ACC112 (cell line): Measurements from ENCODE around the gene DOK1.
A peak's percentile ranks its signal among the peaks of the same experiment; 100 is the strongest.

Source experiments
- H2AFZ ChIP-seq: fragments of 200-600 bp; sonication (generic); one replicate; pipeline ENCODE4 v1.6.0; 2017; ENCODE audit warnings: antibody characterized with exemption, low read length; ENCODE audit not compliant: unreplicated experiment
- H3K27ac ChIP-seq: fragments of 200-600 bp; sonication (generic); 2 replicates; pipeline ENCODE4 v1.5.1; 2014; ENCODE audit warnings: low read depth, mild to moderate bottlenecking, antibody characterized with exemption, low read length, moderate library complexity
- H3K27me3 ChIP-seq: fragments of 200-600 bp; sonication (generic); 2 replicates; pipeline ENCODE4 v1.6.1; 2014; ENCODE audit warnings: mild to moderate bottlenecking, antibody characterized with exemption, low read length, moderate library complexity, mixed read lengths; ENCODE audit not compliant: insufficient read depth
- H3K36me3 ChIP-seq: fragments of 200-600 bp; sonication (generic); 2 replicates; pipeline ENCODE4 v1.6.1; 2016; ENCODE audit warnings: mild to moderate bottlenecking, antibody characterized with exemption, low read length, moderate library complexity, mixed read lengths; ENCODE audit not compliant: insufficient read depth
- H3K4me1 ChIP-seq: fragments of 200-600 bp; sonication (generic); one replicate; pipeline ENCODE4 v1.6.1; 2016; ENCODE audit warnings: low read length, mixed read lengths; ENCODE audit not compliant: insufficient read depth, unreplicated experiment, control insufficient read depth
- H3K4me3 ChIP-seq: fragments of 200-600 bp; sonication (generic); 2 replicates; pipeline ENCODE4 v1.5.1; 2014; ENCODE audit warnings: mild to moderate bottlenecking, low read depth, low read length
- H3K79me2 ChIP-seq: fragments of 200-600 bp; sonication (generic); one replicate; pipeline ENCODE4 v1.6.0; 2016; ENCODE audit warnings: low read length; ENCODE audit not compliant: control insufficient read depth, unreplicated experiment, insufficient read depth

DOK1 gene

DNA sequence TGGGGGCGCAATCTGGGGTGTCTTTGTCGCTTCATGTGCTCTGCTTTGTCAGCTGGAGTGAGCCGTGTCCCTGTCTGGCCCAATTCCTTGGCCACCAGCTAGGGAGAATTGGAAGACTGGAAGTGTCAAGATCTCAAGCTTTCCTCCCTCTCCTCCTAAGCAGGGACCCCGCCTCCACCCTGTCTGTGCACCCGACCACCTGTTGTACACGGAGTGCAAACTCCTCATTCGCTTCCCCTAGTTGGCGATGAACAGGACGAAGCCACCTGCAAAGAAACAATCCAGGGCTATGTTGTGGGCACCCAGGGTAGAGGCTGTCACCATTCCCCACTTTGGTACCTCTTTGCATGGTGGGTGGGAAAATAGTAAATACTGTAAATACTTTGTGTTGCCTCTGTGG, 26.8 kb upstream of the DOK1 start:
- Histone ChIP-seq H3K79me2 (peaks cover 37% of the 10 kb centered on the region), H3K4me3 (peak overlapping the region; percentile 96), H3K36me3 (peaks cover 15% of the 10 kb centered on the region; the same call in 1 of the 2 replicates)

DNA sequence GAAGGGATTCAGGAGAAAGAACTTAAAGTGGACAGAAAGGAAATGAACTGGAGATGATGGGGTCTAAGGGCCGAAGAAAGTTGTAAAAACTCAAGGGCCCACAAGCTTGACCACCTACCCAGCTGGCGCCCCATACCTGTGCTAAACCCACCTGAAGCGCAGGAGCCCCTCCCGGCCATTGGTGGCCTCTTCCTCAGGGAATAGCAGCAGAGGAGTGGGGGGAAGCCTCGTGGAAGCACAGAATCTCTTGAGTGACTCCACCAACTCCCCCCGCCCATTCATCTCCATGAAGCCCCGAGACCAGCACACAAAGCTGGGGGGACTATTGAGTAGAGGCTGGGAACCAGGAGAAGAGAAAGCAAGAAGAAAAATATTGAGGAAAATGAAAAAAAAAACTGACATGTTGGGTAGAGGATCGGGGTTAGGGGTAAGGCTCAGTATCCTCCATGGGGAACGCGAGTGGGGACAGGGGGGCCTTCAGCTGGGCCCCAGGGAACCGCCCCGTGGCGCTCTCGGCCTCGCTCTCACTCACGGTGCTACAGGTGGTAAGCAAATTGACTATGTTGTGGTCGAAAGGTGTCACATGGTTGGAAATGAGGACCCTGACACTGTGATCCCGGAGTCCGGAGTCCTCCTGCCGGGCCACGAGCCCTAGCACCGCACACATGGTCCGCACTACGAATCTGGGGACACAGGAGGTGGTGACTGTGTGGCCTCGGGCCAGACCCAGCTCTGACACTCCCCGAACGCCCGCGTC, 25.7 kb upstream of the DOK1 start:
- Histone ChIP-seq H3K27ac (peak overlapping the region; percentile 48), H2AFZ (peak overlapping the region; percentile 58), H3K27me3 (no peaks in the 10 kb centered on the region), H3K4me3 (peak overlapping the region; percentile 96), H3K36me3 (peaks cover 15% of the 10 kb centered on the region; the same call in 1 of the 2 replicates), H3K79me2 (peaks cover 37% of the 10 kb centered on the region), H3K4me1 (peaks cover 22% of the 10 kb centered on the region)

More for the DNA sequence above, 26.8 kb upstream of the DOK1 start:
- Histone ChIP-seq H2AFZ (no peak overlapping the region), H3K27ac (no peak overlapping the region), H3K27me3 (no peaks in the 10 kb centered on the region), H3K4me1 (peaks cover 22% of the 10 kb centered on the region)

GRCh38 chr2:74529357-74530238, 24.9 kb upstream of the DOK1 start, which contains the start of the genes AUP1 and HTRA2:
AUP1 (minus strand) TSS chr2:74529706; CDS start chr2:74529629, 77 bp downstream.
HTRA2 (plus strand) TSS chr2:74529933; CDS start chr2:74530007, 74 bp downstream.
- Histone ChIP-seq H3K79me2 (peaks cover 37% of the 10 kb centered on the region), H3K27ac (peak within 1 kb of the TSS; percentile 67), H3K4me1 (peaks cover 22% of the 10 kb centered on the region), H2AFZ (peak within 1 kb of the TSS; percentile 58), H3K4me3 (peak within 1 kb of the TSS; percentile 96), H3K27me3 (no peaks in the 10 kb centered on the region), H3K36me3 (peaks cover 17% of the 10 kb centered on the region; the same call in 1 of the 2 replicates)

DNA sequence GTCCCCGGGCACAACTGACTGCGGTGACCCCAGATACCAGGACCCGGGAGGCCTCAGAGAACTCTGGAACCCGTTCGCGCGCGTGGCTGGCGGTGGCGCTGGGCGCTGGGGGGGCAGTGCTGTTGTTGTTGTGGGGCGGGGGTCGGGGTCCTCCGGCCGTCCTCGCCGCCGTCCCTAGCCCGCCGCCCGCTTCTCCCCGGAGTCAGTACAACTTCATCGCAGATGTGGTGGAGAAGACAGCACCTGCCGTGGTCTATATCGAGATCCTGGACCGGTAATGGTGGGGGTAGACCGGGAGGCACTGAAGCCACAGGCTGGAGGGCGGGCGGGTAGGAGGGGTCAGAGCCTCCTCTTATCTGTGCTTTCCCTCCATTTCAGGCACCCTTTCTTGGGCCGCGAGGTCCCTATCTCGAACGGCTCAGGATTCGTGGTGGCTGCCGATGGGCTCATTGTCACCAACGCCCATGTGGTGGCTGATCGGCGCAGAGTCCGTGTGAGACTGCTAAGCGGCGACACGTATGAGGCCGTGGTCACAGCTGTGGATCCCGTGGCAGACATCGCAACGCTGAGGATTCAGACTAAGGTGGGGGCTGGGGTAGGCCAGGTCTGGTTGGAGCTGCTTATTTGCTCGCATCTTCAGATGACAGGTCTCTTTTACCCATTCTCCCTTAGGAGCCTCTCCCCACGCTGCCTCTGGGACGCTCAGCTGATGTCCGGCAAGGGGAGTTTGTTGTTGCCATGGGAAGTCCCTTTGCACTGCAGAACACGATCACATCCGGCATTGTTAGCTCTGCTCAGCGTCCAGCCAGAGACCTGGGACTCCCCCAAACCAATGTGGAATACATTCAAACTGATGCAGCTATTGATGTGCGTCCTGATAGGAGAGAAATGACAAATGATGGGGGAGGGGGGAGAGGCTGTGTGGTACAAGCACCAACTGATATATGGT, 24.0 kb upstream of the DOK1 start:
- H2AFZ ChIP-seq, result peak overlapping the region; percentile 57
- H3K36me3 ChIP-seq, result peaks cover 18% of the 10 kb centered on the region; the same call in 1 of the 2 replicates

GRCh38 chr2:74531666-74532065, 22.9 kb upstream of the DOK1 start:
- peak overlapping the region; percentile 67 for H3K27ac ChIP-seq
- H3K79me2 ChIP-seq, result peaks cover 37% of the 10 kb centered on the region
- H3K4me1 ChIP-seq, result peaks cover 22% of the 10 kb centered on the region
- H2AFZ ChIP-seq, result no peak overlapping the region
- H3K4me3 ChIP-seq, result peak overlapping the region; percentile 96
- peaks cover 10% of the 10 kb centered on the region; the same call in 1 of the 2 replicates for H3K36me3 ChIP-seq
- no peaks in the 10 kb centered on the region for H3K27me3 ChIP-seq

More for the DNA sequence above, 24.0 kb upstream of the DOK1 start:
- Histone ChIP-seq H3K27me3 (no peaks in the 10 kb centered on the region), H3K79me2 (peaks cover 37% of the 10 kb centered on the region), H3K4me1 (peaks cover 22% of the 10 kb centered on the region), H3K27ac (peak overlapping the region; percentile 67), H3K4me3 (peak overlapping the region; percentile 96)

GRCh38 chr2:74532222-74532621, 22.3 kb upstream of the DOK1 start:
- H3K27me3 ChIP-seq, result no peaks in the 10 kb centered on the region
- peaks cover 22% of the 10 kb centered on the region for H3K4me1 ChIP-seq
- H3K27ac ChIP-seq, result peak overlapping the region; percentile 67; the same call in 1 of the 2 replicates
- H3K79me2 ChIP-seq, result peaks cover 34% of the 10 kb centered on the region
- peak overlapping the region; percentile 96; the same call in 1 of the 2 replicates for H3K4me3 ChIP-seq
- H3K36me3 ChIP-seq, result peaks cover 4% of the 10 kb centered on the region; the same call in 1 of the 2 replicates
- no peak overlapping the region for H2AFZ ChIP-seq

DNA sequence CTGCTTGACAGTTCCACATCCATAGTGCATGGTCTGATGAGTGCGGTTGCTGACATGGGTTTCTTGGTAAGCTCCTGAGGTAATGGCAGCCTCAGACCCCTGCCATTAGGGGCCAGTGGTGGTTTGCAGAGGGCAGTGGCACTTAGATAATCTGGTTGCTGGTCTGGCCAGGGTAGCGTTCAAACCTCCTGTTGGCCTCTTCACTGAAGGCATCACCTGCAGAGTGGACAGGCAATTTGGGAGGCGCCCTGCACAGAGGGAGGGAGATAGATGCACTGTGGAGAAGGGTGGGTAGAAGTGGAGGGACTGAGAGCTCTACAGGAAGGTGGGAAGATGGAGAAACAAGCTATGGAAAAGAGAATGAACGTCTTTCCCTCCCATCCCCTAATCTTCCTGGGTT, 21.1 kb upstream of the DOK1 start:
- Histone ChIP-seq H3K79me2 (peaks cover 26% of the 10 kb centered on the region), H3K27me3 (no peaks in the 10 kb centered on the region), H2AFZ (no peak overlapping the region), H3K27ac (no peak overlapping the region), H3K4me1 (peaks cover 14% of the 10 kb centered on the region), H3K4me3 (no peak overlapping the region), H3K36me3 (peaks cover 7% of the 10 kb centered on the region; the same call in 1 of the 2 replicates)

DNA sequence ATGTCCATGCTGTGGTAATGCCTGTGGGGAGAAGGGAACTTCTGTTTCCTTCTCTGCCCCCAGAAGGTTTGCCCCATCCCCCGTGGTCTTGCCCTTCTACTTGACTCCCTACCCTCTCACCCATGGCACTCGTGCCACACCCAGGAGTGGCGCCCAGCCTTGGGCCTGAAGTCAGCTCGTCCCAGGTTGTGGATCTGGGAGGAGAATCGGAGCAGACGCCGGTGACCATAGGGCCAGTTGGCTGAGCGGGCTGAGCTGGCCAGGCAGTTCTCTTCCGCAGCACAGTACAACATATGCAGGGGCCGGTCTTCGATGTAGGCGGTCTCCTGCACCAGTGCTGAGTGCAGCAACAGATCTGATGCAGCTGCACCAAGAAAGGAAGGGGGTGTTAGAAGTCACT, 20.1 kb upstream of the DOK1 start:
- Histone ChIP-seq H3K79me2 (peaks cover 19% of the 10 kb centered on the region), H3K36me3 (peaks cover 11% of the 10 kb centered on the region; the same call in 1 of the 2 replicates), H2AFZ (no peak overlapping the region), H3K27me3 (no peaks in the 10 kb centered on the region), H3K4me3 (no peak overlapping the region), H3K27ac (no peak overlapping the region), H3K4me1 (peaks cover 12% of the 10 kb centered on the region)

DNA sequence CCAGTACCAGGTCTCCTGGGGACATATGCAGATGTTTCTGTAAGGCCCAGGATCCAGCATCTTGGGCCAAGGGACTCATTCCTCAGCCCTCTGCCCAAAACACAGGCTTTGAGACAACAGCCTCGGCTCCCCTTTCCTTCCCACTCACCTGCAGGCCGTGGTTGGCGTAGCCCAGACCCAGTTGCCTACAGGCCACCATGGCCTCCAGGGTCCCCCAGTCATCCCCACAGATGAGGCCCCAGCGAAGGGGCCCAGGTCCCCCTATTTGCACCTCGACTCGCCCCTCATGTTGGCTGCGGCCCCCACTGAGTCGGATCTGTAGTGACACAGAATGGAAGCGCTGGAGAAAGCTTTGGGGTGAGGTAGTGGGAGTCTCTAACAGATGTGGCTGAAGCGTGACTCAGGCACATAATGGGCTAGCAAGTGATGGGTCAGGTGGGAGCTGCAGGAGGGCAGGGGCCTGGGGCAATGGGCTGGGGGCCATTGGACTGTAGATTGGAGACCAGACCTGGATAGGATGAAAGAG, 19.0 kb upstream of the DOK1 start:
- Histone ChIP-seq H3K4me3 (no peak overlapping the region), H3K36me3 (peaks cover 11% of the 10 kb centered on the region; the same call in 1 of the 2 replicates), H2AFZ (no peak overlapping the region), H3K27me3 (no peaks in the 10 kb centered on the region), H3K4me1 (peaks cover 12% of the 10 kb centered on the region), H3K27ac (no peak overlapping the region), H3K79me2 (peaks cover 15% of the 10 kb centered on the region)
